ENCODE data around the gene APOH.

Gene APOH

GRCh38 chr17:66240013-66240412, 10.8 kb upstream of the APOH start:
- no peak overlapping the region for H2AFZ ChIP-seq (ENCODE audit: low read depth, low read length)
- H4K20me1 ChIP-seq (ENCODE audit: insufficient read depth, low read length), result no peaks in the 10 kb centered on the region
- H3K36me3 ChIP-seq (replicated peaks; ENCODE audit: low read depth, low read length), result no peaks in the 10 kb centered on the region
- H3K4me2 ChIP-seq (ENCODE audit: low read length), result no peak overlapping the region
- no peaks in the 10 kb centered on the region for H3K4me1 ChIP-seq (ENCODE audit: low read length)
- H3K79me2 ChIP-seq (ENCODE audit: low read length), result no peaks in the 10 kb centered on the region
- H3K9me3 ChIP-seq (ENCODE audit: insufficient read depth, low read length), result no peaks in the 10 kb centered on the region
- H3K4me3 ChIP-seq (ENCODE audit: low read length), result no peak overlapping the region
- H3K27me3 ChIP-seq (ENCODE audit: low read depth, low read length), result no peaks in the 10 kb centered on the region
- no peak for TF ChIP-seq CTCF (IDR thresholded peaks at IDR 0.05; ENCODE audit: low read depth, low read length)
- TF ChIP-seq EZH2phosphoT487 (IDR thresholded peaks at IDR 0.05; ENCODE audit: low read depth), result no peak
- no peak overlapping the region for H3K9ac ChIP-seq (ENCODE audit: low read length)
- H3K27ac ChIP-seq (ENCODE audit: low read length), result no peak overlapping the region

- peaks cover 3% of the 10 kb centered on the region; the same call in 1 of the 2 replicates for H3K27me3 ChIP-seq (ENCODE audit: low read depth, low read length)
- H3K9me3 ChIP-seq (ENCODE audit: insufficient read depth, low read length), result no peaks in the 10 kb centered on the region
- H3K79me2 ChIP-seq (ENCODE audit: low read length), result no peaks in the 10 kb centered on the region
- H3K36me3 ChIP-seq (replicated peaks; ENCODE audit: low read depth, low read length), result no peaks in the 10 kb centered on the region
- TF ChIP-seq CTCF (IDR thresholded peaks at IDR 0.05; ENCODE audit: low read depth, low read length) (no peak), EZH2phosphoT487 (IDR thresholded peaks at IDR 0.05; ENCODE audit: low read depth) (no peak)
- no peak overlapping the region for H3K27ac ChIP-seq (ENCODE audit: low read length)
- H3K9ac ChIP-seq (ENCODE audit: low read length), result no peak overlapping the region
- H3K4me1 ChIP-seq (ENCODE audit: low read length), result no peaks in the 10 kb centered on the region
- H3K4me3 ChIP-seq (ENCODE audit: low read length), result no peak overlapping the region
- no peak overlapping the region for H3K4me2 ChIP-seq (ENCODE audit: low read length)
- H2AFZ ChIP-seq (ENCODE audit: low read depth, low read length), result no peak overlapping the region
- no peaks in the 10 kb centered on the region for H4K20me1 ChIP-seq (ENCODE audit: insufficient read depth, low read length)
These were observed 6.3 kb upstream of the APOH start for GRCh38 chr17:66235377-66235994.

- no peaks in the 10 kb centered on the region for H4K20me1 ChIP-seq (ENCODE audit: insufficient read depth, low read length)
- no peaks in the 10 kb centered on the region for H3K4me1 ChIP-seq (ENCODE audit: low read length)
- H3K79me2 ChIP-seq (ENCODE audit: low read length), result no peaks in the 10 kb centered on the region
- no peak overlapping the region for H3K9ac ChIP-seq (ENCODE audit: low read length)
- TF ChIP-seq CTCF (IDR thresholded peaks at IDR 0.05; ENCODE audit: low read depth, low read length) (no peak), EZH2phosphoT487 (IDR thresholded peaks at IDR 0.05; ENCODE audit: low read depth) (no peak)
- no peak overlapping the region for H3K4me3 ChIP-seq (ENCODE audit: low read length)
- no peak overlapping the region for H2AFZ ChIP-seq (ENCODE audit: low read depth, low read length)
- peaks cover 10% of the 10 kb centered on the region for H3K27me3 ChIP-seq (ENCODE audit: low read depth, low read length)
- H3K36me3 ChIP-seq (replicated peaks; ENCODE audit: low read depth, low read length), result no peaks in the 10 kb centered on the region
- no peaks in the 10 kb centered on the region for H3K9me3 ChIP-seq (ENCODE audit: insufficient read depth, low read length)
- H3K4me2 ChIP-seq (ENCODE audit: low read length), result no peak overlapping the region
- H3K27ac ChIP-seq (ENCODE audit: low read length), result no peak overlapping the region
These were observed 5.4 kb upstream of the APOH start for GRCh38 chr17:66234611-66235010.

GRCh38 chr17:66233023-66233753, 4.0 kb upstream of the APOH start:
- TF ChIP-seq CTCF (IDR thresholded peaks at IDR 0.05; ENCODE audit: low read depth, low read length) (no peak), EZH2phosphoT487 (IDR thresholded peaks at IDR 0.05; ENCODE audit: low read depth) (no peak)
- Histone ChIP-seq H3K4me2 (ENCODE audit: low read length) (no peak overlapping the region), H3K27me3 (ENCODE audit: low read depth, low read length) (peaks cover 12% of the 10 kb centered on the region), H3K79me2 (ENCODE audit: low read length) (no peaks in the 10 kb centered on the region), H3K4me3 (ENCODE audit: low read length) (no peak overlapping the region), H3K9me3 (ENCODE audit: insufficient read depth, low read length) (no peaks in the 10 kb centered on the region), H3K36me3 (replicated peaks; ENCODE audit: low read depth, low read length) (no peaks in the 10 kb centered on the region), H2AFZ (ENCODE audit: low read depth, low read length) (no peak overlapping the region), H4K20me1 (ENCODE audit: insufficient read depth, low read length) (no peaks in the 10 kb centered on the region), H3K9ac (ENCODE audit: low read length) (no peak overlapping the region), H3K27ac (ENCODE audit: low read length) (no peak overlapping the region), H3K4me1 (ENCODE audit: low read length) (no peaks in the 10 kb centered on the region)
